ACHN (cell line): Measurements from ENCODE around the gene ZNF41.

Experiments
- DNase-seq: peaks from one replicate; pipeline ENCODE4 v3.0.0-alpha.2; 2015
- in situ Hi-C: cut with HindIII; loops from 2 replicates; pipeline ENCODE4 v1.10.0; 2017; ENCODE audit warnings: low sequenced_read_pairs, low pct_ligation_motif_present, low pct_unique_long_range_greater_than_20kb

ZNF41 gene

DNA sequence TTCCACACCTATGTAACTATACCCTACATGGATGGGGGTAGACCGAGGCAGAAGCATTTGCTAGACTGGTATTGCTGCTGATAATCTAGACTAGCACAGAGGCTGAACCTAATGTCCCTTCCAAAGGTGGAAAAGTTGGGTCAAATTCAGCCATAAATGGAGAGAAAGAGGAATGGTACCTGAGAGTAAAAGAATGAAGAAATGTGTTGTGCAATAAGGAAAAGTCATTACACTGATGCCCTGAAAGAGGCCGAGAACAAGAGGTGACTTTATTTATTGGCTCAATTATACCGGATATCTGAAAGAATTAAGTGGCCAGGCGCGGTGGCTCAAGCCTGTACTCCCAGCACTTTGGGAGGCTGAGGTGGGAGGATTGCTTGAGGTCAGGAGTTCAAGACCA is 52.1 kb downstream of the ZNF41 start:
- in situ Hi-C loops, result no loop called here
- no peak for DNase-seq

DNA sequence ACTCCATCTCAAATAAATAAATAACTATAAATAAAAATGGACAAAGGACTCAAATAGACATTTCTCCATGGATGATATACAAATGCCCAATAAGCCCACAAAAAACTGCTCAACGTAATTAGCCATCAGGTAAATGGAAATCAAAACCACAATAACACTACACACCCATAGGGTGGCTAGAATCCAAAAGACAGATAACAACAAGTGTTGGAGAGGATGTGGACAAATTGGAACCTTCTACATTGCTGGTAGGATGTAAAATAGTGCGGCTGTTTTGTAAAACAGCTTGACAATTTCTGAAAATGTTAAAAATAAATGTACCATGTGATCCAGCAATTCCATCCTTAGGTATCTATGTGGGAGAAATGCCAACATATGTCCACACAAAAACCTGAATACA is 60.6 kb downstream of the ZNF41 start:
- no peak for DNase-seq

DNA sequence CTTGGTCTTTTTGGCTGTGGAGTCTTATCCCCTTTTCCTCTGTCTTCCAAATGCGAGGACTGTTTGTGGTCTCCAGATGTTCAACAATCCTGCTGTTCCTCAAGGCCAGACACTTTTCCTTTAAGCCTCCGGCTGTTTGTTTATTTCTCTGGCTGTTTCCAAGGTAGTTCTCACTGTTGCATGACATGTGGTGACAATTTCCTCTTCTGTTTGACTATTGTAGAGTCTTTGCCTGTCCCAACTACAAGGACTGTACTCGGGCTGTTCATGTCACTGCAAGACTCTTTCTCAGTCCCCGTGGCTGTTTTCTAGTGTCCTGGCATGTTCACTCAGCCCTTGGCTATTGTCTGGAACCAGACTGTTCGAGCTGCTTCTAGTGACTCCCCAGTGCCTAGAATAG is 62.1 kb downstream of the ZNF41 start:
- DNase-seq, result no peak

More for the DNA sequence above, 60.6 kb downstream of the ZNF41 start:
- in situ Hi-C loops, result no loop called here

DNA sequence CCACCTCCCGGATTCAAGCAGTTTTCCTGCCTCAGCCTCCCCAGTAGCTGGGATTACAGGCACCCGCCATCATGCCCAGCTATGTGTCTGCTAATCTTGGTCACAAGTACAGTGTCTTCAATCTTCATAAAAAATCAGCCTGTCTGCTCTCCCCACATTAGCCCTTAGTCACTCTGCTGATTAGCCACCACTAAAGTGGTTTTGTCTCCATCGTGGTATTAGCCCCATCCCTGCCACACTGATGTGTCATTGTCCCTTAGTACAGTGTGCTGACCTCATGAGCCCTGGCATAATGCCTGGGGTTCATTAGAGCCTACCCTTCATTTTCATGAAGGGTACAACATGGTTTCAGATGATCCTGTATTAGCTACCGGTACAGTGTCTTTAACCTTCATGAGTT is 62.8 kb downstream of the ZNF41 start:
- DNase-seq, result no peak
- in situ Hi-C loops, result no loop called here

More for the DNA sequence above, 62.1 kb downstream of the ZNF41 start:
- in situ Hi-C loops, result no loop called here

DNA sequence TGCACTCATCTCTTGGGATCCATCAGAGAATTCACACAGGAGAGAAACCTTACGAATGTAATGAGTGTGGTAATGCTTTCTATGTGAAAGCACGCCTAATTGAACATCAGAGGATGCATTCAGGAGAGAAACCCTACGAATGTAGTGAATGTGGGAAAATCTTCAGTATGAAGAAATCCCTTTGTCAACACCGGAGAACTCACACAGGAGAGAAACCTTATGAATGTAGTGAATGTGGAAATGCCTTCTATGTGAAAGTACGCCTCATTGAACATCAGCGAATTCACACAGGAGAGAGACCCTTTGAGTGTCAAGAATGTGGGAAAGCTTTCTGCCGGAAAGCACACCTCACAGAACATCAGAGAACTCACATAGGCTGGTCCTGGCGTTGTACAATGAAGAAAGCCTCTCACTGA is 69.8 kb downstream of the ZNF41 start:
- in situ Hi-C loops, result no loop called here
- DNase-seq, result no peak
